ENCODE data around the gene CTTNBP2.

Gene CTTNBP2

DNA sequence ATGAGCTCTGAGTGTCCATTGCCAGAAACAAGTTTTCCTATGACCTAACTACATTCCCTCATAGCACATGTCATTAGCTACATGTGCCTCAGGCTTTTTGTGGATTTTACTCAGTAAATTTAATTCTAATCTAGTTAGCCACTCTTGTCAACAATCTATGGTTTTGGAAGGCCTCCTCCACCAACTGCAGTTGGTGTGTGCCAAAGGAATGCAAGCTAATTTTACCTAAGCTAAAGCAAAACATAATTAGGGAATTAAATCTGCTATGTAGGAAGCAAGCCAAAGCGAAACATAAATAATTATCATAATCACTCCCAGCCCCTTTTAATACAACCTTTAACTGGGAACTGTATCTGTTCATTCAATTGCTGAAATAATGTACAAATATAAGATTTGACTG, 3.5 kb upstream of the CTTNBP2 start:
- no peak for TF ChIP-seq CTCF (IDR thresholded peaks at IDR 0.05)

DNA sequence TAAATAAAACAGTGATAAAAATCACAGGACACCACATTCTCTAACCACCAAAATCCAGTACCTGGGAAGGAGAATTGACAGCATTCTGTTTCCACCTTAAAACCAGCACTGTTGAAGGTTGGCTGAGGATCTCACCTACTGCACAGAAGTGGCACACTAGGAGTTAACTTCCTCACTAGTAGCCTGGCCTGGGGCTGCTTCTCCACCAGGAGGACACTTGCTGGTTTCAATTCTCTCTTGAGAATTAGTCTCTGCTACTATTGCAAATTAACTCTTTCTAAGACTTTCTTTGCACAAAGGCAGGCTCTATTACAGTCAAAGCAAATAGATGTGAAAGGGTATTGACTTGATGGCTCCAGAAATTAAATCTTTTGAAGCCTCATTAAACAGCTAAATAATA, 2.3 kb upstream of the CTTNBP2 start:
- no peak for TF ChIP-seq CTCF (IDR thresholded peaks at IDR 0.05)

DNA sequence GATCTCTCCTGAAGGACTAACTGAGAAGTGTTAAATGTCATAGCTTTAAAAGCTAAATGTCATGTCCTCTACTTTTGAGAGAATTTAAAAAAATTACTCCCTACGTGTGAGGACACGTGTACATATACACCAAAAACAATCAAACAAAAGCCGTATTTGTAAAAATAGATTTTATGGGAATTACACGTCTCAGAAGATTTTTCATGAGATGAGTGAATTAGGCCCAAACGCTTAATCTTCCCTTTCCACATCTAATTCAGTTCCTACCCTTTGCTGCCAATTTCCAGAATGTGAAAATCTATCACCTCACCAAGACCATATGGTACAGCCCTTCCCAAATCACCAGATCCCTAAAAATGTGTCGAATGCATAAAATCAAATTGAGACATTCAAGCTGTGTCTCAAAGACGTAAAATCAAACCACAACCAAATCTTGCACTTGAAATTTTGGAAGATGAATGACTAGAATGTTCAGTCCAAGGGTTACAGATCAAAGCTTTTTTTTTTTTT, 1.0 kb upstream of the CTTNBP2 start:
- TF ChIP-seq CTCF (IDR thresholded peaks at IDR 0.05): no peak

DNA sequence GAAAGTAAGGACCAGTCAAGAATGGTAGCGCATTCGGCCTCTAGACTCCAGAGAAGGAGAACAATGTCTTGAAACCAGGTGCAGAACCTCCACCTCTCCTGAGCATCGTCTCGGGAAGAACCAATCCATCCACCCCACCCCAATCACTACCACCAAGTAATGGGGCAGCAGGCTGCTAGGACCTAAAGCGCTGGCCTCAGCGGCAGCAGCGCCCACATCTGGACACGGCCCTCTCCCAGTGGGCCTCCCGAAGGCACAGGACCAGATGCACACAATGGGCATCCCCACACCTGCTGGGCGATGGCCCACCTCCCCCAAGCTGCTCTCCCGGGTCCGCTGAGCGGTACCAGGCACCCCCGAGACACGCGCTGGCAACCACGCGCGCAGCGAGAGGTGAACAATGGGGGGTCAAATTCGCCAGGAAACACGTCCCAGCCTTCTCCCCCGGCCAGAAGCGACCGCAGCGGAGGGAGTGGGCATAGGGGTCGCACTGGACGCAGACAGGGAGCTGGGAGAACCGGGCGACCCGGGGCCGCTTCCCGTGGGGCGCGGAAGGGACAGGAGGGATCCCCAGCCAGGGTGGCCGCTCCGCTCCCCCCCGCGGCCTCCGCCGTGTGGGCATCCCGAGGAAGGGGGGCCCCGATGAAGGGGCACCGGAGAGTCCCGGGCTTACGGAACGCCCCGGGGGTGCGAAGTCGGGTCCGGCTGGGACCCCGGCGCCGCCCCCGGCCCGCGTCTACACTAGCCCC, 506 bp downstream of the CTTNBP2 start:
- TF ChIP-seq CTCF (IDR thresholded peaks at IDR 0.05): no peak

DNA sequence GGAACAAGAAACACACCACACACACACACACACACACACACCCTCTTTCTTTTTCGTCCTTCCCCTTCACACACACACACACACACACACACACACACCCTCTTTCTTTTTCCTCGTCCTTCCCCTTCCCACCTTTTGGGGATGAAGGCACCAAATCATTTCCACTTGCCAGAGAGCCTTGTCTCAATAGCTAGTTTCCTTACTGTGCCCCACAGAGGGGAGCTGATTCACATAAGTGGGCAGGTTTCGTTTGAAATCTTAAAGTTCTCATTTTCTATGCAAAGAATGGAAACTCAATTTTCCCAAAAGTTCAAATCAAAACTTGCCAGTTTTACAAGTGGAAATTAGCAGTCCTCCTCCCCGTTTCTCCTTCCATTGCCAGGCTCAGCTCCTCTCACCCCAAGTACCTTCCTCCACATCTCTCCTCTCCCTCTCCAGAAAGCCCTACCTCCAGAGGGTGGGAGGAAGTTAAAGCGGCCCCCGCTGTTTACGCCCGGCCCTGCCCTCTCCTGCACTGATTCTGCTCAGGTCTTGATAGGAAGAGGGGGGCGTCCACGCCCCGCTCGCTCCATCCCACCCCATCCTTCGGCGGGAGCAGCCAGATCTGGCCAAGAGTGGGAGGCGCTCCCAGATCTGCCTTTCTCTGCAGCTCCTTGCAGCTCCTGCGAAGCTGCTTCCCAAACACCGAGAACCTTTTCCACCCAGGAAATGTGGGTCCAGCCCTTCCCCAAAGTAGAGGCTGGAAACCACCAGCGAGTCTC, 1.3 kb downstream of the CTTNBP2 start:
- no peak for TF ChIP-seq CTCF (IDR thresholded peaks at IDR 0.05)

- TF ChIP-seq CTCF (IDR thresholded peaks at IDR 0.05): no peak
Measured at GRCh38 chr7:117871401-117871777, 1.9 kb downstream of the CTTNBP2 start.

DNA sequence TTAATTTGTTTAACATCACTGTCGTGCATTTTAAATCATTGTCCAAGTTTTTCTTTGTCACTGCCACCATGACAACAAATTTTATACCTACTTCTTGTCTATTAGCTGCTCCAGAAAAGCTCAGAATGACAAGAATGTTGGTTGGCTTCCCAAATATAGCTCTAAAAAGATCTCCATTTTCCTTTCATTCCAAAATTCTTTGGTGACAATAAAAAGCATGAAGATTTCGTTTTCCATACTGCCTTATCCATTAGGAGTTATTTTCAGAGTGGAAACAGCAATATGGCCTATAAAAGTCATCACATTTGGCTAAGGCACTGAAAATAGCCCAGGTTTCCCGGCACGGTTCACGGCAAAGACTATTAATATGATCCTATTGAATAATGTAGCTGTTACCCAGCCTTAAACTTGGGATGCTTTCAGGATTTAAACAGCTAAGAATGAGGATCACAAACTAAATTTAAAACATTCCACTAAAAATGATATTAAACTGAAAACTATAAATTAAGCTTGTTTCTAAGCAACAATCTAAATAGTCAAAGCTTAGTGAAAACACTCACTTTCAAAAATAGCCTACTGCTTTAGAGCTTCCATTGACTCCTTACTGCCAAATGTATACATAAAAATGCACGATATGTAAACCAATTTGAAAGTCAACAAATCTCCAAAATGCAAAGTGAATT, 2.7 kb downstream of the CTTNBP2 start:
- TF ChIP-seq CTCF (IDR thresholded peaks at IDR 0.05): no peak
